HCT116 (cell line): ENCODE results near the gene SLC6A12. TPM values are rescaled to one million over a fixed set of nuclear protein-coding genes. Genes with fewer than 3 reads are reported as not detected.

Experiments
- ATAC-seq: fragments of 200-7000 bp; cut with Tn5 transposase; 2 replicates; pipeline ENCODE4 v1.9.1; 2020; ENCODE audit warnings: mild to moderate bottlenecking, moderate library complexity
- BruUV-seq: library from RNA; stranded (reverse); fragments of 400-500 nt; replicated peaks from 2 replicates; lab custom pipeline; 2021; lab: Mats Ljungman, UMichigan
- CTCF ChIA-PET: fragments of 300-600 bp; sonication (Branson Sonifier 250); formaldehyde crosslinking; loops from one replicate; lab custom pipeline; 2021; ENCODE audit warnings: antibody characterized with exemption; lab: Charles Lee
- POLR2A ChIA-PET: fragments of 300-600, 350-600 bp; sonication (Branson Sonifier 250); formaldehyde crosslinking; loops from one replicate; lab custom pipeline; 2021; ENCODE audit warnings: antibody characterized with exemption; lab: Charles Lee
- RAD21 ChIA-PET, 2 experiments: fragments of 300-600 bp; sonication (Branson Sonifier 250); formaldehyde crosslinking; loops; one replicate each; lab custom pipeline; 2023; ENCODE audit warnings: low total read pairs in 2 of 2; ENCODE audit not compliant: uncharacterized antibody in 2 of 2, unreplicated experiment in 2 of 2, low non-redundant PET in 1 of 2; lab: Charles Lee
- DNase-seq: peaks from one replicate; pipeline ENCODE4 v3.0.0-alpha.2; 2010; ENCODE audit warnings: low read depth, low spot score
- H2AFZ ChIP-seq: fragments of 200-600 bp; shearing (Covaris generic), sonication (generic); 2 replicates; pipeline ENCODE4 v1.6.1; 2017; ENCODE audit warnings: low read depth, mixed run types, mixed read lengths, antibody characterized with exemption, low read length; ENCODE audit not compliant: poor library complexity, severe bottlenecking
- H3K27ac ChIP-seq: 2 replicates; pipeline ENCODE4 v1.5.1; 2012; ENCODE audit warnings: low read depth, low read length
- H3K27me3 ChIP-seq: fragments of 200-600 bp; sonication (generic); 2 replicates; pipeline ENCODE4 v1.6.1; 2016; ENCODE audit warnings: mixed run types, low read length, mixed read lengths; ENCODE audit not compliant: insufficient read depth
- H3K36me3 ChIP-seq, 2 experiments: fragments of 200-500 bp in 1 of 2; fragments of 200-600 bp in 1 of 2; sonication (Bioruptor generic) in 1 of 2; sonication (generic) in 1 of 2; 2 replicates each; pipeline versions ENCODE4 v1.5.1 to v1.6.1; 2014 to 2016; ENCODE audit warnings: low read length in 2 of 2, inconsistent platforms in 1 of 2, mixed read lengths in 1 of 2, mixed run types in 1 of 2; ENCODE audit not compliant: insufficient read depth in 2 of 2, control insufficient read depth in 1 of 2
- H3K4me1 ChIP-seq, 2 experiments: fragments of 200-600 bp in 1 of 2; sonication (generic) in 1 of 2; 2 replicates each; pipeline versions ENCODE4 v1.5.1 to v1.6.1; 2012 to 2017; ENCODE audit warnings: low read length in 2 of 2, inconsistent platforms in 1 of 2, mild to moderate bottlenecking in 1 of 2, mixed read lengths in 1 of 2, mixed run types in 1 of 2, moderate library complexity in 1 of 2; ENCODE audit not compliant: insufficient read depth in 2 of 2, control insufficient read depth in 1 of 2
- H3K4me2 ChIP-seq: fragments of 200-600 bp; sonication (generic); 2 replicates; pipeline ENCODE4 v1.6.1; 2017; ENCODE audit warnings: mixed run types, low read length, mixed read lengths
- H3K4me3 ChIP-seq, 2 experiments: fragments of 200-600 bp in 1 of 2; sonication (generic) in 1 of 2; replicated peaks in 1 of 2; 2 replicates each; pipeline ENCODE4 v1.5.1; 2011 to 2016; ENCODE audit warnings: low read length in 2 of 2, control low read depth in 1 of 2, low read depth in 1 of 2, mild to moderate bottlenecking in 1 of 2, mixed read lengths in 1 of 2, mixed run types in 1 of 2
- H3K79me2 ChIP-seq: fragments of 200-600 bp; sonication (generic); 2 replicates; pipeline ENCODE4 v1.6.1; 2017; ENCODE audit warnings: mild to moderate bottlenecking, mixed run types, low read length, moderate library complexity, mixed read lengths; ENCODE audit not compliant: insufficient read depth
- H3K9ac ChIP-seq: fragments of 200-600 bp; sonication (generic); 2 replicates; pipeline ENCODE4 v1.6.1; 2016; ENCODE audit warnings: low read length, mixed read lengths
- H3K9me2 ChIP-seq: fragments of 200-600 bp; sonication (generic), shearing (Covaris generic); 2 replicates; pipeline ENCODE4 v1.6.1; 2017; ENCODE audit warnings: mixed run types, mild to moderate bottlenecking, moderate library complexity; ENCODE audit not compliant: insufficient read depth
- H3K9me3 ChIP-seq, 2 experiments: fragments of 200-500 bp in 1 of 2; fragments of 200-600 bp in 1 of 2; sonication (Bioruptor generic) in 1 of 2; sonication (generic) in 1 of 2; 2 replicates each; pipeline ENCODE4 v1.6.1; 2014 to 2017; ENCODE audit warnings: low read length in 2 of 2, mixed read lengths in 2 of 2, inconsistent platforms in 1 of 2, low read depth in 1 of 2, mild to moderate bottlenecking in 1 of 2, mixed run types in 1 of 2, moderate library complexity in 1 of 2; ENCODE audit not compliant: control insufficient read depth in 1 of 2, insufficient read depth in 1 of 2
- H4K20me1 ChIP-seq: fragments of 200-600 bp; sonication (generic), shearing (Covaris generic); 2 replicates; pipeline ENCODE4 v1.6.1; 2017; ENCODE audit warnings: mixed run types, mild to moderate bottlenecking, moderate library complexity; ENCODE audit not compliant: insufficient read depth
- CTCF ChIP-seq, 3 experiments: fragments of 200-600 bp in 1 of 3; sonication (generic) in 1 of 3; IDR thresholded peaks in 2 of 3; conservative IDR thresholded peaks in 1 of 3; 2 replicates each; pipeline ENCODE4 v1.5.1; 2012 to 2017; ENCODE audit warnings: low read depth in 2 of 3, low read length in 2 of 3, antibody characterized with exemption in 1 of 3, borderline replicate concordance in 1 of 3, control low read depth in 1 of 3, mild to moderate bottlenecking in 1 of 3, mixed read lengths in 1 of 3, mixed run types in 1 of 3, moderate library complexity in 1 of 3; ENCODE audit not compliant: insufficient read depth in 1 of 3
- EGR1 ChIP-seq: IDR thresholded peaks from 2 replicates; pipeline ENCODE4 v1.6.1; 2012; ENCODE audit warnings: low read depth
- JUND ChIP-seq: IDR thresholded peaks from 2 replicates; pipeline ENCODE4 v1.6.1; 2012
- RAD21 ChIP-seq: IDR thresholded peaks from 2 replicates; pipeline ENCODE4 v1.6.1; 2012; ENCODE audit warnings: low read depth, mild to moderate bottlenecking
- SP1 ChIP-seq: IDR thresholded peaks from 2 replicates; pipeline ENCODE4 v1.6.1; 2012; ENCODE audit warnings: low read depth
- SRF ChIP-seq: IDR thresholded peaks from 2 replicates; pipeline ENCODE4 v1.6.1; 2012; ENCODE audit warnings: low read depth
- TCF7L2 ChIP-seq: IDR thresholded peaks from 2 replicates; pipeline ENCODE4 v1.7.0; 2011; ENCODE audit warnings: borderline replicate concordance, inconsistent platforms; ENCODE audit not compliant: insufficient read depth, insufficient read length; ENCODE audit errors: extremely low read depth
- YY1 ChIP-seq: IDR thresholded peaks from 2 replicates; pipeline ENCODE4 v1.6.1; 2011; ENCODE audit warnings: low read length, low read depth, moderate library complexity, mild to moderate bottlenecking; ENCODE audit not compliant: insufficient replicate concordance; ENCODE audit errors: extremely low read depth
- ZFX ChIP-seq: fragments of 450-650 bp; IDR thresholded peaks from 2 replicates; pipeline ENCODE4 v1.6.1; 2017
- intact Hi-C: fragments of 100-400 bp; cut with micrococcal nuclease; formaldehyde crosslinking; loops from 2 replicates; pipeline ENCODE4 v1.10.0; 2022
- total RNA-seq: library from RNA; stranded (reverse); gene quantifications from one replicate; pipeline ENCODE4 v1.2.1, GENCODE V29; 2021; ENCODE audit not compliant: unreplicated experiment
- TF ChIP-seq, protein P1 (sequence below): IDR thresholded peaks from 2 replicates; pipeline ENCODE4 v1.6.1; 2012

Gene SLC6A12
- total RNA-seq, 1 experiment from 2014 or later: 0.64 TPM

DNA sequence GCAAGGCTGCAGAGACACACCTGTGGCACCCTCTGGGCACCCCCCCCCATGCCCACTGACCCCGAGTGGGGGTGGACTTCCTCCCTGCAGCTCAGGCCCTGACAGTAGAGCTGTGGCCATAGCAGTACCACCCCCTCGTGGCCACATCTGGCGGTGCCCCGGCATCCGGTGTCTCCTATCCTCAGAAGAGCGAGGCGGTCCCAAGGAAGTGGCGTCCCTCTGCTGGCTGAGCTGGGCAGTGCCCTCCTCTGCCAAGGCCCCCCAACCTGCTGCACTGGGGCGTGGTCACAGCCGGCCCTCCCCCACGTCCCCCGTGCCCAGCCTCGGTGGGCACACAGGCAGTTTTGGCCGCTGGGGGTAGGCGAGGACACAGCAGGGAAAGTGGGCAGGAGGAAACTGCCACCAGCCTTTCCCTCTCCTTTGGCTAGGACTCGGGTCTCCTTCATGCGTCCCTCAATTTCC lies 6.0 kb upstream of the SLC6A12 start:
- ATAC-seq: peak; percentile 99
- TF ChIP-seq ZFX (no peak), YY1 (no peak), EGR1 (no peak), TCF7L2 (no peak), SRF (no peak), CTCF (IDR thresholded peaks at IDR 0.05 in 2 of 3, conservative IDR thresholded peaks at IDR 0.05 in 1 of 3; ENCODE audit: borderline replicate concordance in 1 of 3, insufficient read depth in 1 of 3, low read depth in 2 of 3, low read length in 2 of 3) (peak; percentile 94 to 99 (median 98)), SP1 (no peak), JUND (no peak), RAD21 (peak; percentile 88)
- TF ChIP-seq, protein P1, sequence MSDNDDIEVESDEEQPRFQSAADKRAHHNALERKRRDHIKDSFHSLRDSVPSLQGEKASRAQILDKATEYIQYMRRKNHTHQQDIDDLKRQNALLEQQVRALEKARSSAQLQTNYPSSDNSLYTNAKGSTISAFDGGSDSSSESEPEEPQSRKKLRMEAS: no peak
- H3K27me3 ChIP-seq: no peaks in the 10 kb centered on the region
- ChIA-PET RAD21 (no interaction called here), CTCF (interaction anchor here (0.6 to 1.9 kb wide), 7 partner anchors 8 to 112 kb away, joined by 3 to 7 read pairs (median 5); no protein-coding TSS in a partner anchor), POLR2A (interaction anchor here (0.7 kb wide), 1 partner anchor 31 kb away, joined by 3 read pairs; no protein-coding TSS in a partner anchor)
- H3K9me2 ChIP-seq: no peaks in the 10 kb centered on the region
- intact Hi-C loops: no loop called here
- H3K9me3 ChIP-seq: no peaks in the 10 kb centered on the region
- no peak overlapping the region for H3K9ac ChIP-seq
- peak; percentile 73 for DNase-seq
- peak overlapping the region; percentile 19; the same call in 1 of the 2 replicates for H3K4me2 ChIP-seq
- no peaks in the 10 kb centered on the region for H4K20me1 ChIP-seq
- no peak overlapping the region for H3K4me3 ChIP-seq
- H3K27ac ChIP-seq: no peak overlapping the region
- peaks cover 0 to 6% of the 10 kb centered on the region in 2 experiments; a peak in 1 of 4 replicates for H3K4me1 ChIP-seq
- H2AFZ ChIP-seq: no peak overlapping the region
- no peaks in the 10 kb centered on the region for H3K79me2 ChIP-seq
- BruUV-seq: no TSS peak
- H3K36me3 ChIP-seq: no peaks in the 10 kb centered on the region
